ENCODE results near the gene KRT2.

KRT2 gene
- 0 to 0.12 (median 0) reads per million in 18 experiments for total RNA-seq

DNA sequence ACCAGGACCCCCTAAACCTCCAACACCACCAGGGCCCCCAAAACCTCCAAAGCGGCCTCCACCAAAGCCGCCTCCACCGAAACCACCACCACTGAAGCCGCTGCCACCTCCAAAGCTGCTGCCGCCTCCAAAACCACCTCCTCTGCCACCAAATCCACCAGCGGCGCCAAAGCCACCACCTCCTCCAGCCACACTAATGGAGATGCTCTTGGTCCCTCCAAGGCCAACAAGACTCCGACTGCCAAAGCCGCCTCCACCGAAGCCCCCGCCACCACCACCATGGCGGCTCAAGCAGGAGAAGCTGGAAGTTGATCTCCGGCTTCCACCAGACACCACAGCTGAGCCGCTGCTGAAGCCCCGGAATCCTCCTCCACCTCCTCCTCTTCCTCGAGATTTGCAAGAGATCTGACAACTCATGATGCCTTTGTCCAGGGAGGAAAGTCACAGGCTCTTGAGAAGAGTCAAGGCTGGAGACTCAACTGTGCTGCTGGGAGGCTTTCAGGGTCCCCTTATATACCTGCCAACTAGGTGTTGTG lies at the start of gene KRT2:
Gene KRT2 (minus strand): TSS at position 486 of the 536 bp plus-strand sequence. CDS start 69 bp downstream, at position 417.
- no peak for DNase-seq

DNA sequence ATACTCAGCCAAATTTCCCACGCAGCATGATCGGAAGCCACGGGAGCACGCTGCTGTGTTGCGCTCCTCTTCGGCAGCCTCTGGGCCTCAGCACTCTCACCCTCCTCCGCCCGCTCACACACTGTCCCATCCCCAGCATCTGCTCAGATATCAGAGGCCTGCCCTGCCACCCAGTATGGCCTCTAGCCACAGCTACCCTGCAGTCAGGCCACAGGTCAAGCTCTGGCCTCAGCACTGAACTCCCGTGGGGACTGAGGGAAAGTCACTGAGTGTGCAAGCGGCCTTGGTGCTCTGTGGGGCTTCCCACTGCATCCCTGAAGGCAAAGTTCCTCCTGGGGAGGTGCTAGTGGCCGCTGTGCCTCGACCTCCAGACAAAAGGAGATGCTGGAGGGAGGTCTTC lies 49.3 kb upstream of the KRT2 start:
- DNase-seq, result no peak

DNA sequence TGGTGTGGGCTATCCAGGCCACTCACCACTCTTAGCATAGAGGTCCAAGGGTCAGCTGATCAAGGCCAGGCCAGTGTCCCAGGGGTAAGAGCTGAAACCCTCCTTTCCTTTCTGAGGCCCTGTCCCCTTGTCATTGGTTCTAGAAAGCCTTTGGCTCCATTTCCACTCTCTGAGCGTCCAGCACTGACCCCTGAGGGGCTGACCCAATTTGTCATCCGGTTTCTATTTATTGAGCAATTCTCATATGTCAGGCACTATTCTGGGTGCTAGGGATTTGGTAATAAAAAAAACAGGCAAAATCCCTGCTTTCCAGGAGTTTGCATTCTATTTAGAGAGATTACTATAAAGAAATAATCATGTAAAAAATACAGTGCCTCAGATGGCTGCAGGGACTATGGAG lies 47.9 kb upstream of the KRT2 start:
- no peak for DNase-seq

DNA sequence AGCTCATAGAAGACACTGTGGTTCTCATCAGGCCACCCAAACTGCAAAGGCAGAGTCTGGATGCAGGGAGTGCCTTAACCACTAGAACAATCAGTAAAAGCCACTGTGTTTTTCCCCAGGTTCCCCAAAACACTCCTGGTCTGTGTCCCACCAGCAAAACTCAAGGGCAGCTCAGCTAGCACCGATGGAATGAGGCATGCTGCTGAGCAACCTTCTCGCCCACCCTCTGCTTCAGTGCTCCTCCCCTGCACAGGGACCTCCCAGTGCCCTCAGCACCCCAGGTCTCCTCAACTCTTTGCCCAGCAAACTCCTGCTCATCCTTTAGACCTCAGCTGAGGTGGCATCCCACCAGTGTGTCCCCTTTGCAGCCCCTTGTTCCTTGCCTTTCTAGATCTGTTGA lies 47.4 kb upstream of the KRT2 start:
- no peak for DNase-seq

DNA sequence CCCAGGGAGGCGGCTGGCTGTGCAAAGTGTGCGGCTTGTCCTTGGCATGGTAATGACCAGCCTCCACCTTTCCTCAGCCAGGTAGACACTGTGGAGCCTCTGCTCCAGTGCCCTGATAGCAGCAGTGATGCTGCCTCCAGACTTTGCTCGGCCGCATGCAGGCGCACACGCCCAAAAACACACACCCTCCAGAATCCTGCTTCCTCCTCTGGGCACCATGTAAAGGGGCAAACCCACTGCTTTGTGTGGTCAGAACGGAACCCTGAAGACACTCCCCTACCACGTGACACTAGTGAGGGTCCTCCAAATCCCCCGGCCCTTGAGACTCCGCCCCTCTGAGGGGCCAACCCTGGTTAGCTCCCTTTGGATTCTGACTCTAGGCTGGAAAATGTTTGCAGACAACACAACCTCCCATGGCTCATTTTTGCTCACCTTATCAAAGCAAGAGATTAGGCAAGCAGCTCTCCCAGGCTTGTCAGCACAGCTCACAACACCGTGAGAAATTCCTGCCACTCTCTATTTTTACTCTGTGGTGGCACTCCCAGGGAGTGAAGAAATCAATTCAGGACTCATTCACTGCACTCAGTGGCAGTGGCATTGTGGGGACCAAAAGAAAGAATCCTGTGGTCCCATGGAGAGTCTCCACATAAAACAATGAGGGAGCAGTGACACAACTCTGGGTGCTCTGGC lies 46.8 kb upstream of the KRT2 start:
- no peak for DNase-seq

DNA sequence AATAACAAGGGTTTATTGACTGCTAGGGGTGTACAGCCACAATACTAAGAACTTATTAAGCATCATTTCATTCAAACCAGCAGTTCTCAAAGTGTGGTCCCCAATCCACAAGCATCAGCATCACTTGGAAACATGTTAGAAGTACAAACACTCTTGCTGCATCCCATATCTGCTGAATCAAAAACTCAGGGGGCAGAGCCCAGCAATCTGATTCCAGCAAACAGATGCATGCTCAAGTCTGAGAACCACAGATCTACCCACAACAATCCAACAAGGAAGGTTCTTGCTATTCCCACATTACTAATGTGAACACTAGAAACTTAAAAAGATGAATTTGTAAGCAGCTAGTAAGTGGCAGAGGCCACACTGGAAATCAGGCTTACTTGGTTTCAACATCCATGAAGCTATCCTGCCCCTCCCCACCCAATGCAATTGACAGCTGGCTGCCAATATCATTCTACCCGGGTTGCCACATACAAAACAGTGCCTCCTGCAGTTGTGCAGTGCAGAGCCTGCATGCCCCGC lies 45.1 kb upstream of the KRT2 start:
- no peak for DNase-seq

DNA sequence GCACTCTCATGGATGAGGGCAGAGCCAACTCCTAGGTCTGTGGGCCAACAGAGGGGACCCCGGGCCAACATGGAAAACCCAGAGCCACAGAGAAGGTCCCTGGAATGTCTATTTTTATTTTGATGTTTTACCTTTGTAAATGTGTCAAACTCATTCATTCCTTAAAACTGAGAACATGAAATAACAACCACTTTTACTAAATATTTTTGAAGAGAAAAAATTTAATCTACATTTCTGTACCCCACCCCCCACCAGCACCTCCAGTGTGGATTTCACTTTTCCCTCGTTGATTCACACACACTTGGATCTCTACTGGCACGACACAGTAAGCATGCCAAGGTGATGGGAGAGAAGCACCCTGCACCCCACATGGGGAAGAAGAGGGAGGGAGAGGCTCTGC lies 44.6 kb upstream of the KRT2 start:
- no peak for DNase-seq

DNA sequence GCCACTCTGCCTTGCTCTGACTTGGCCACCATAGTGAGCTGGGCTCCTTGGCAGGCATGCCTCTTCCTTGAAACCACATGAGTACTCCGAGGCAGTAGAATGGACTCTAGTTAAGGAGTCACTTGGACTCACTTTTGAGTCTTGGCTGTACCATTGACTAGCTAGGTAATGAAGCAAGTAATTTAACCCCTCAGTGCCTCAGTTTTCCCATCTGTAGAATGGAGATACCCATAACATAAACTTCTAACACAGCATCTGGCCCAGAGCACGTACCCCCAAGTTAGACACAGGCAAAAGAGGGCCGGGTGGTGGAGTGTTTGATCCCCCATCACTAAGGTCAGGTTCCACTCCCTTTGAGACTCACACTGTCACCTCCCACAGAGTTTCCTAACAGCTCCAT lies 43.0 kb upstream of the KRT2 start:
- no peak for DNase-seq

DNA sequence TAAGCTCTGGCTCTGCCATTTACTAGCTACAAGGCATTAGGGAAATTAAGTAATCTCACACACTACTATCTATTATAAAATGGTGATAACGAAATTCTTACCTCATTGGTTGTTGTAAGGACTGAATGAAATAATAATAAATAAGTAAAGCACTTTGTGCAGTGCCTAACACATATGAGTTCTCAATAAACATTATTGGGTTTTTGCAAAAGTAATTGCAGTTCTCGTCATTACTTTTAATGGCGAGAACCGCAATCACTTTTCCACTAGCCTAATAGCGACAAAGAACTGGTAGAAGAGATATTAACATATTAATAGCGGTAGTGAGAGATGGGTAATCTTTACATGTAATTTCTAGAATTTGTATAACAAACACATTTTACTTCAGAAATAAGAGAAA lies 42.1 kb upstream of the KRT2 start:
- no peak for DNase-seq

DNA sequence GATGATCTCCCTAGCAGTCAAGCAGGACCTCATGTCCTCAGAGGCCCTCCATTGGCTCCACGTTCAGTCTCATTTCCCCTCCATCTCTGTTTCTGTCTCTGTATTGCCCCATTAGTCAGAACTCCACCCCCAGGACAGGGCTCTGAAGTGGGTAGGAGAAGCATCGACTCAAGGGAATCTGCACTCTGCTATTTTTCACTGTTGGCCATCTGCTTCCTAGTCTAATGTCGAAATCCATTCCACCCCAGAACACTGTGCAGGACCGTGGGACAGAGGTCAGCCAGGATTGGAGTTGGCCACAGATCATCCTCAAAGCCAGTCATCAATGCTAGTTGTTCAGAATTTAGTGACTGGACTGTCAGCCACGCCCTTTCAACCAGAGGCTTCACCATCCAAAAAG lies 41.2 kb upstream of the KRT2 start:
- DNase-seq, result no peak

DNA sequence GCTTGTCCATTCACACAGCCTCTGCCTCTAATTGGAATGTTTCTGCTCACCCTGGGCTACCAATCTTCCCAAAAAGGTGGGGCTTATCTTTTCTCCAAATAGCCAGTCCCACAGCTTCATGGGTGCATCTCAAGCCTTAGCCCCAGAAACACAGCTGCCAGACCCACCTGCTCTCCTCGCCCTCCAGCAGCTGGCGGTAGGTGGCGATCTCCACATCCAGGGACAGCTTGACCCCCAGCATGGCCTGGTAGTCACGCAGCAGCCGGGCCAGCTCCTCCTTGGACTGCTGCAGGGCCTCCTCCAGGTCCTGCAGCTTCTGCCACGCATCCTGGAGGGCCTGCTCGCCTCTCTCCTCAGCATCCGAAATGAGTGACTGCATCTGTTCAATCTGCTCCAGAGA lies 40.2 kb upstream of the KRT2 start:
- DNase-seq, result no peak

DNA sequence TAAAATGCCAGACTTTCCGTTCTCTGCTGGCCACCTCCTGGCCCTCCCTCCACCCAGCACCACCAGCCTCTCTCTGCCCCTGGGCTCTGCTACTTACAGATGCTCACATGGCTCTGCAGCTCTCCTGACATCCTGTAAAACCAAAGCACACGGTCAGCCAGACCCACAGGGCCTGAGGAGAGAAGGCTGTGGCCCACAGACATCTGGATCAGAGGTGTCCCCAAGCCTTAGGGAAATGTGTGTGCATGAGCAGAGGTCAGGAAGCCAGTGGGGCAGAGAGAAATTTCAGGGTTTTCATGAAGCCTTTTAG lies 39.8 kb upstream of the KRT2 start:
- DNase-seq, result no peak

DNA sequence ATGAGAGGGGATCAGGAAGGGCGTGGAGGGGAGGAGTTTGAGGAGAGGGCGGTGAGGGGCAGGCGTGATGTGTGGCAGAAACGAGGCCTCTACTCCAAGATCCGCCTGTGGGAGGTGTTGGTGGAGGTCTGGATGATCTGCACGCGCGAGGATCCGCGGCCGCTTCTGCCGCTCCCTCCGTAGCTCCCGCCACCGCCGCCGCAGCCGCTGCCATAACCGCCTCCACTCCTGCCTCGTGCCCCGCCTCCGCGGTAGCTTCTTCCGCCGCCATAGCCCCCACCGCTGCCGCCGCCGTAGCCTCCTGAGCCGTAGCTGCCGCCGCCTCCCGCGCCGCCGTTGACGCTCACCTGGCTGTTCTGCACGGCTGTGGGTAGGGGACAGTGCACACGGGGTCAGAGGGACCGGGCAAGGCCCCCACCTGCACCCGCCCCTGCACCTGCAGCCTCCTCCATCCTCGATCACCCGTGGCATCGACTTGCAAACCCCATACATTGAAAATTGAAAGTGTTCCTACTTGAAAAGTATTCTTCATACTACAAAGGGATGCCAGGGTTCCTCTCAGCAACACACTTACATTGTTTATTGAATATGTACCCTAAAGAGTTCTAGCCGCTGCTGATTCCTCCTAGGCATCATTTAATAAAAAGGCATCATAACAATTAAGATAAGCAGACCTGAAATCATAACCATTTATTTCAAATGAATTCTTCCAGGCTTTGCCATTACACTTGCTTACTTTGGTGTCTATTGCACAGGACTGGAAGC lies 39.2 kb upstream of the KRT2 start:
- no peak for DNase-seq

DNA sequence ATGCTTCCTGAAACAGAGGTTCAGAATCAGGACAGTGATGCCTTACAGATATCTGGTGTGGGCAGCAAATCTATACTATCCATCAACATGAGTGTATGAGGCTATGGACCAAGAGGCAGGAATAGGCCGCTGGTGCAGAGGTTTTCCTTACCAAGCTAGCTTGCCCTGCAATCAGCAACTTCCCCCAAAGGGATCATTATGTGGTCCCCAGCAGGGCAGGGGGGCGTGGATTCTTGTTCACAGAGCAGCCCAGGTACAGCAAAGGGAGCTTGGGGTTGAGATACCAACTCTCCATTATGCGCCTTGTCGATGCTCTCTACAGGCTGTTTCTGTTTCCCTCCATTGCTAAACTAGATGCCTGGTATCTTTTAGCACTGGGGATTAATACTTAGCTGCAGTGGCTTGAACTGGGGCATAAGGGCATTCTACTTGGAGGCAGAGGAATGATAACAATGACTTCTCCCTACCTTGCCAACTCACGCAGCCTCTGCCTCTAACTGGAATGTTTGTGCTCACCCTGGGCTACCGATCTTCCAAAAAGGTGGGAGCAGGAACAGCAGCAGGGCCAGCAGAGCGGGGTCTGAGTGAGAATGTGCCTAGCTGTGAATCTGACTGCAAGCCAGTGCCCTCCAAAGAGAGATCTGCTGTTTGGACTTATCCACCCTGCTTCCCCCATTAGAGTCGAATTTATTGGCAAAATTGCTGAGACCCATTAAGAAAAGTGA lies 38.5 kb upstream of the KRT2 start:
- DNase-seq, result no peak

DNA sequence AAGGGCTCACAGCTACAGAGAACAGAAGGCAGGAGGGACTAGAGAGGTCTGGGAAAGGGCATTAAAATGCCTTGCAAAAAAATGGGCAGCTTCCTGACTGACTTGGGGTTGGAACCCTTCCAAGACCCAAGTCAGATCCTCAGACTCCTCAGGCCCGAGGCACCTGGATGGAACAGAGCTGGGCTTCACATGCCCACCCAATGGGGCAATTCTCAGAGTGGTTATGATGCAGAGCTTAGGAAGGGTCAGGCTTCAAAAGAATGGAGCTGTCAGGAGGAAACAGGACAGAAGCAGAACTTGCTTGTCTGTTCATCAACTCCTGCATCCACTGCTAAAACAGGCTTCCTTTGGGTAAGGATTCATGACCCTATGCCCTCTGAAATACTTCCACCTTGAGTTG lies 37.9 kb upstream of the KRT2 start:
- no peak for DNase-seq

DNA sequence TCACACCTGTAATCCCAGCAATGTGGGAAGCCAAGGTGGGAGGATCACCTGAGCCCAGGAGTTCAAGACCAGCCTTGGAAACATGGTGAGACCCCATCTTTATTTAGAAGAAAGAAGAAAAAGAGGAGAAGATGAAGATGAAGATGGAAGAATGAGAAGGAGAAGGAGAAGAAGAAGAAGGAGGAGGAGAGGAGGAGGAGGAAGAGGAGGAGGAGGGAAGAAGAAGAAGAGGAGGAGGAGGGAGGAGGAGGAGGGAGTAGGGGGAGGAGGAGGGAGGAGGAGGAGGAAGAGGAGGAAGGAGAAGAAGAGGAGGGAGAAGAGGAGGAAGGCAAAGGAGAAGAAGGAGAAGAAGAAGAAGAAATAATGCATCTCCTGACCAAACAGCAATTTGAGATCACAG lies 37.2 kb upstream of the KRT2 start:
- DNase-seq, result no peak

DNA sequence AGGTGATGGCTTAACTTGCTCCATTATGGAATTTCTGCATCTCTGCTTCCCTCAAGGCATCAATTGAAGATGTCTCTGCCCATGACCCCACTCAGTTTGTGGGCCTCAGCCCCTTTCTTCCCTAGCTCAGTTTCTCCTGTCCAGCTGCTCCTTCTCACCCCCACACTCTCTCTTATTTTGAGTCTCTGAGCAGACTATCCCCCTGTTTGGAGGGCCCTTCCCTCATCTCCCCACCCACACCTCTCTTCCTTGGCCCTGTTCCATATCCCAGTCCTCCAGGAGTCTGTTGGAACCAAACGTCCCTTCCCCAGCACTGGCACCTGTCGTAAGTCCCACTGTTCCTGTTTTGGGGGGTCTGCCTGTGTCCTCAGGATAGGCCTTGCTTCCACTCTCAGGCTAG lies 36.5 kb upstream of the KRT2 start:
- DNase-seq, result no peak

DNA sequence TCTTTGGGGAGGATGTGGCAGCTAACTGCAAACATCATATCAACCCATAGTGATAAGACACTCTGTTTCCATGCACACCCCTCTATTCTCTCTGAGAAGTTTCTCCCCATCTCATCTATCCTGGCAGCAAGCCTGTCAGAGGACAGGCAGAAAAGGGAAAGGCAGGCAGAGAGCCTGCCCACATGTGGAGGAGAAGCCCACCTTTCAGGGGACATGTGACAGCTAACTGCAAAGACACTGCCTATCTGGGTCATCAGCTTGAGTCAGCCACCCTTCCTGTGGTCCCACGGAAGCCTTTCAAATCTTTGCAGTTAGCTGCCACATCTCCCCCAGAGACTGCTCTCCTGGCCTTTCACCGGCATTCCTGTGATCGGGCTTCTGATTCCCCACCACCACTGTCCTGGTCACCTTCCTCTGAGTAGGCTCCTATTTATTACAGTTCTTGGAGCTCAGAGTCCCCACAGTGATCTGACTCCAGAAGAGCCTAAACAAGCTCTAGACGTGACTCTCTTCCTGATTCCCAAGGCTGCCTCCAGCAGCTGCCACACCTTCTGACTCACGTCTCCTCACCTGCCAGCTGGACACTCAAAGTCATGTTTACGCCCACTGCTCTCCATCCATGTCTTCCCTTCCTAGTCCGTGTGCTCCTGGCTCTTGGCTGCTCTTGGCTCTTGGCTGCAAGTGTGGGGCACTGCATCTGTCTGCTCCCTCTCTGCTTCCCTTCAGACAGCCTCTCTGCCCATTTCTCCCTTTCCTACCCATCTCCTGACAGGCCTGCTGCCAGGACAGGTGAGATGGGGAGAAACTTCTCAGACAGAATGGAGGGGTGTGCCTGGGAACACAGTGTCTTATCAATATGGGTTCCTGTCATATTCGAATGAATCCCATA lies 35.7 kb upstream of the KRT2 start:
- no peak for DNase-seq

DNA sequence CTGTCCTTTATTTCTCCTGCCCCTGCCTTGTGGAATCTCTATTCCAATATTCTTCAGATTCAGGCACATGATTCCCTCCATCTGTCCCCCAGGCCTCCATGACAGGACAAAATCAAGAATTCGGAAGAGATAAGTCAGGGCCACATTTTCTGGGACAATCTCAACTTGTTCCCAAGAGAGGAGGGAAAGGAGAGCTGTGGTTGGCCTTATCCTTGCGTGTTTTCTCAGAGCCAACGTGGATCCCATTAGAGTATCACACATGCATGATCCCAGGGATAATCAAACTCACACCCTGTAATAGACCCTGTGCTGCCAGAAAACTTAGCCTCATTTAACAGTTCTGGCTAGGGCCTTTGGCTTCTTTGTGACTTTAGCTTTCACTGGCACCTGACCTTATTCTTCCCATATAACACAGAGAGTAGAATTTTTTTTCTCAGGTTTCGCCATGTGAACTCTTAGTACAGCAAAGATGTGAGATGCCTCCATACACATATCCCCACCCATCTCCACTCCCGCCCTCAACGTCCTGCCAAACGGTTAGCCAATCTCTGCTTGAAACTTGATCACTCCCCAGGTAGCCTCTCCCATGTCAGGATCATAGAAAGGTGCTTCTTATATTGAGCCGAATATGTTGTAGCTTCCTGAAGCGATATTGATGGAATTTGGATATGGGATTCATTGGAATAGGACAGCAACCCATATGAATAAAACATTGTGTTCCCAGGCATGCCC lies 34.9 kb upstream of the KRT2 start:
- DNase-seq, result no peak

DNA sequence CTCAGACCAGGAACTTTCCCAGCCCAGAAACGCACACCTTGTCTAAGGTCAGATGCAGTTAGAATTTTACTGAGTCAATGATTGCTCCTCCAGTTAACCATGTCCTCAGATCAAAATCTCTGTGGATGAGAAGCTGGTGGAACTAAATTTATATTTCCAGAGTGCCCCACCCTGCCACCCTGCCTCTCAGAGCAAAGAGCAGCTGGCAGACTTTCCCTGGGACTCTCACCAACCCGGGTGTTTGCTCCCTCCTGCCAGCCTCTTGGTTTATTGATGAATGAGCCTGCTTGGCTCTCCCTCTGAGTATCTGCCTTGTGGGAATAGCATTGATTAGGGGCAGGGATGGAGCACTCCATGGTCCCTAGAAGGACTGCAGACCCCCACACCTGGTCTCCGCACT lies 34.1 kb upstream of the KRT2 start:
- DNase-seq, result no peak

DNA sequence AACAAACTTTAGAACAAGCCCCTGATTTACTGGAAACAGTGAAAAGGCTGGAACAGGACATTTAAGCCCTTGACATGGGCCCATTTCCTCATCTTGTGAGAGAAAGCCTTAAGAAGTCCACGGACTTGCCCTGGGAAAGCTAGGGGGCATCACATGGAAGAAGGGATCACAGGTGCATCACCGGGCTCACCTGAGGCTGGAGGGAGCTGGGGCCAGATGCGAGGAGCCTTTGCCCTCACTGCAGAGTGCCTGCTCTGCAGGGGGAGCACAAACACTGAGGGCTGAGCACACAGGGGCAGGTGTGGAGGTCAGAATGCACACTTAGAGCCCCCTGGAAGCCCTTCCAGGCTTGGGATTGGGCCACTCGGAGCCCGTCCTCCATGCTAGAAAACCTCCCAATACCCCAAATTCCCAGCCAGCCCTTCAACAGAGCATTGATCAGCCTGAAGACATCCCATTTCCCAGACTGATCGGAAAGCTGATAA lies 33.4 kb upstream of the KRT2 start:
- DNase-seq, result no peak

DNA sequence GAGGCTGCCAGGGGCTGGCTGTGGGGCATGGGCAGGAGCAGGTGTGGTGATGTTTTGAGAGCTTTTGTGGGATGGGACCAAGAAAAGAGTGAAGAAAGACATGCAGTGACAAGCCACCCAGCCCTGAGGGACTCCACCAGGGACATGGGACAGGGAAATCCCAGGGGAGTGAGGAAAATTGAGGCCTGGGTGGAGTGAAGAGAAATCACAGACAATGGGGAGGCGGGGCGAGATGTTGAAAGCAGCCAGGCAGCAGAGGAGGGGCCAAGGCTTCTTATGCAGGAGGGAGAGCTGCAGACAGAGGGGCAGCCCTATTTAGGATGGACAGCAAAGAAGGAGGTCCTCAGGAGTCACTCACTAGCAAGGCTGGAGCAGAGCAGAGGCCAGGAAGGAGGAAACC lies 32.4 kb upstream of the KRT2 start:
- no peak for DNase-seq
